ENCODE results near the gene LILRB3. TPM values are rescaled to one million over a fixed set of nuclear protein-coding genes. Genes with fewer than 3 reads are reported as not detected.
"Not testable (repeated sequence)": the region's sequence is repeated elsewhere in the genome, so short reads cannot be mapped to it uniquely, and the experiment has no call there.

LILRB3 gene
- total and polyA plus RNA-seq, 2 of the 4 experiments (the other 2 are of a cell fraction), result not detected

DNA sequence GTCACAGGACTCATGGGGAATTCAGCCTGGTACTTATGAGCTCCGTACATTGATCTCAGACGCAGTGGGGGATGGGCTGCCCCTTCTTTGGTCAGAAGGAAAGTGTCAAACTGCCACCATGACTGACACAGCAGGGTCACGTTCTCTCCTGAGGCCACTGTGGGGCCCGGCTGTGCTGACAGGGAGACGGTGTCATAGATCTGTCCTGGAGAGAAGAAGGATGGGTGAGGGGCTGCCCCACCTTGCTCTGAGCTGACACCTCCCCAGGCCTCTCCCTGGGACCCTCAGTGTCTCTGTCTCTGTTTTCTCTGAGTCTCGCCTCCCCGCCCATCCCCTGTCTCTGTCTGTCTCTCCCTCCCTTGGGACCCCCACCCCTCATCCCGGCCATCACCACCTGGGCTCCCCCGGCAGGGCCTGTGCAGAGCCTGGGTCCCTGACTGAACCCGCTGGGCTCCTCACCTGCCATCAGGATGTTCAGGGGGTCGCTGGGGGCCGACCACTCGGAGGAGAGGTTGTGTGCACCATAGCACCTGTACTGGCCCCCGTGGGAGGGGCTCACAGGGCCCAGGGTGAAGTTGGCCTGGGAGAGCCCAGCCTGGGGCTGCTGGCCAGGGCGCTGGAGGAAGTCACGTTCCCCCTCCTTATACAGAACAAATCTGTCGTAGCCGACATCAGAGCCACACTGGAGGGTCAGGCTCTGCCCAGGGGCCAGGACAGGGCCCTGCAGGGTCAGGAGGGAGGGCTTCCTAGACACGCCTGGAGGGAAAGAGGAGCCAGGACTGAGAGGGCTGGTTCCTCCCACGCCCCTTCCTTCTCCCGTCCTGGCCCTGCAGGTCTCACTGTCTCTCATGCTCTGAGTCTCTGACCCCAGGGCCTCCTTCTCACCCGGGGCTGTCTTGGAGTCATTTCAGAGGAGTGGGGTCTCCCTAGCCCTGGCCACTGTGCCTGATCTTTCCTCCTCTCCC, 17.8 kb upstream of the LILRB3 start:
- H4K5ac ChIP-seq (ENCODE audit: low read depth, low read length); H4K91ac ChIP-seq (ENCODE audit: insufficient read depth, low read depth, low read length); H3K36me3 ChIP-seq (ENCODE audit: control insufficient read depth, insufficient read depth, low read length); H3K56ac ChIP-seq (ENCODE audit: extremely low read depth, insufficient read depth, low read length); H4K20me1 ChIP-seq (ENCODE audit: insufficient read depth, low read length); H2BK15ac ChIP-seq (ENCODE audit: low read depth, low read length); H2AFZ ChIP-seq (replicated peaks; ENCODE audit: low read length, poor library complexity); H3K27ac ChIP-seq (ENCODE audit: insufficient read depth, low read length); H3K23ac ChIP-seq (ENCODE audit: low read depth, low read length); H3K9me3 ChIP-seq (ENCODE audit: control insufficient read depth, insufficient read depth, low read length); H2BK5ac ChIP-seq (ENCODE audit: low read depth, low read length, poor library complexity, severe bottlenecking); DNase-seq; H3K9ac ChIP-seq (ENCODE audit: low read depth, low read length); CTCF ChIA-PET; H2BK20ac ChIP-seq (ENCODE audit: low read depth, low read length); H3K4me2 ChIP-seq (ENCODE audit: low read depth, low read length); in situ Hi-C loops (cut with MboI; ENCODE audit: low sequenced_read_pairs); H3K4ac ChIP-seq (ENCODE audit: low read depth, low read length); H3K4me1 ChIP-seq (ENCODE audit: control insufficient read depth, insufficient read depth, low read length); H3K79me1 ChIP-seq (ENCODE audit: low read depth in 1 of 2, low read length in 2 of 2); intact Hi-C loops (cut with micrococcal nuclease); ATAC-seq (ENCODE audit: low read depth); dilution Hi-C loops (cut with HindIII; ENCODE audit: low sequenced_read_pairs, unreplicated experiment); POLR2A ChIA-PET (ENCODE audit: unreplicated experiment); H3K14ac ChIP-seq (replicated peaks; ENCODE audit: low read depth, low read length); H2BK120ac ChIP-seq (ENCODE audit: low read depth, low read length); H3K4me3 ChIP-seq (ENCODE audit: insufficient read depth, low read depth, low read length); H2AK5ac ChIP-seq (ENCODE audit: low read depth, low read length); BruUV-seq (replicated peaks); H3K27me3 ChIP-seq (ENCODE audit: control insufficient read depth, insufficient read depth, low read length); H3K9me1 ChIP-seq (ENCODE audit: insufficient read depth, low read length); H2AK9ac ChIP-seq (replicated peaks; ENCODE audit: low read depth, low read length, poor library complexity); H3K18ac ChIP-seq (ENCODE audit: low read depth, low read length); H4K8ac ChIP-seq (ENCODE audit: low read depth in 2 of 2, low read length in 2 of 2): not testable (repeated sequence)
- 46% methylated on average over 6 of the region's 22 CpGs; no CpG with 5 or more reads in 1 of the 2 experiments for WGBS, 2 experiments (ENCODE audit: extremely low coverage in 2 of 2, insufficient read length in 1 of 2)

DNA sequence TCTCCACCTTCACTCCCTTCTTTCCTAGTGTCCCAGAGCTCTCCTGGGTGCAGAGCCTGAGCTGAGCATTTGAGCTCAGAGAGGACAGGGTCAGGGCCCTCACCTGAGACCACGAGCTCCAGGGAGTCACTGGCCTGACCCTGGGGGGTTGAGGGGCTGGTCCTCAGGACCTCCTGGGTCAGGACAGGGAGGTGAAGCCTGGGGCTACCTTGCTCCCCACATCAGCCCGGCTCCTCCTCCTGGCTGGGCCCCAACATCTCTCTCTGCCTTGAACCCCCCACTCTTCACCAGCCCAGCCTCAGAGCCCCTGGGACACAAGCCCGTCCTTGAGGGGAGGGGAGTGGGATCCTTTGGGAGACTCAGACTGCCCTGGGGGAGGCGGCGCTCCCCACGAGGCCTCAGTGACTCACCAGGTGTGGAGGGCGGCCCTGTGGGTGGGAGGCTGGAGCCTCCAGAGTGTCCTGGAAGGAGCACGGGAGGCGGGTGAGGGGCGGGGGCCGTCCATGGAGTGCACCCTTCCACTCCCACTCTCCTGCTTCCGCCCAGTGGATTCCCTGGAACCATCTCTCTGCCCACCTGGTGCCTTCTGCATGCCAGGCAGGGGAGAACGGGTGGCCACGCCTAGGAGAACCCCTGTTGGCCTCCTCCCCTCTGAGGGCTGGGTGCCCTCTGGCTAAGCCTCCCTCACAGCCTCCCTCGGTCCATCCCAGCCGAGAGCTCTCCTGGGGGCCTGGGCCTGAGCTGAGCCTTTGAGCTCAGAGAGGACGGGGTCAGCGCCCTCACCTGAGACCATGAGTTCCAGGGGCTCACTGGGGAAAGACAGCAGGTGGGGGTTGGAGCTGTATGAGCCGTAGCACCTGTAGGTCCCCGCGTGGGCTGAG, 16.9 kb upstream of the LILRB3 start:
- H3K56ac ChIP-seq (ENCODE audit: extremely low read depth, insufficient read depth, low read length); H4K5ac ChIP-seq (ENCODE audit: low read depth, low read length); H3K27me3 ChIP-seq (ENCODE audit: control insufficient read depth, insufficient read depth, low read length); H2AFZ ChIP-seq (replicated peaks; ENCODE audit: low read length, poor library complexity); in situ Hi-C loops (cut with MboI; ENCODE audit: low sequenced_read_pairs); H3K9ac ChIP-seq (ENCODE audit: low read depth, low read length); H3K23ac ChIP-seq (ENCODE audit: low read depth, low read length); BruUV-seq (replicated peaks); ATAC-seq (ENCODE audit: low read depth); H2BK20ac ChIP-seq (ENCODE audit: low read depth, low read length); H2BK5ac ChIP-seq (ENCODE audit: low read depth, low read length, poor library complexity, severe bottlenecking); CTCF ChIA-PET; H3K14ac ChIP-seq (replicated peaks; ENCODE audit: low read depth, low read length); H2BK120ac ChIP-seq (ENCODE audit: low read depth, low read length); H3K4ac ChIP-seq (ENCODE audit: low read depth, low read length); H3K18ac ChIP-seq (ENCODE audit: low read depth, low read length); H4K20me1 ChIP-seq (ENCODE audit: insufficient read depth, low read length); H3K79me1 ChIP-seq (ENCODE audit: low read depth in 1 of 2, low read length in 2 of 2); H3K4me1 ChIP-seq (ENCODE audit: control insufficient read depth, insufficient read depth, low read length); H2AK5ac ChIP-seq (ENCODE audit: low read depth, low read length); H3K27ac ChIP-seq (ENCODE audit: insufficient read depth, low read length); intact Hi-C loops (cut with micrococcal nuclease); H4K91ac ChIP-seq (ENCODE audit: insufficient read depth, low read depth, low read length); H3K36me3 ChIP-seq (ENCODE audit: control insufficient read depth, insufficient read depth, low read length); dilution Hi-C loops (cut with HindIII; ENCODE audit: low sequenced_read_pairs, unreplicated experiment); DNase-seq; H3K4me3 ChIP-seq (ENCODE audit: insufficient read depth, low read depth, low read length); H2BK15ac ChIP-seq (ENCODE audit: low read depth, low read length); H3K9me1 ChIP-seq (ENCODE audit: insufficient read depth, low read length); H2AK9ac ChIP-seq (replicated peaks; ENCODE audit: low read depth, low read length, poor library complexity); H3K9me3 ChIP-seq (ENCODE audit: control insufficient read depth, insufficient read depth, low read length); H4K8ac ChIP-seq (ENCODE audit: low read depth in 2 of 2, low read length in 2 of 2); POLR2A ChIA-PET (ENCODE audit: unreplicated experiment); H3K4me2 ChIP-seq (ENCODE audit: low read depth, low read length): not testable (repeated sequence)
- WGBS, 2 experiments (ENCODE audit: extremely low coverage in 2 of 2, insufficient read length in 1 of 2), result 17% methylated on average over 1 of the region's 21 CpGs; no CpG with 5 or more reads in 1 of the 2 experiments
